NCI-H1048 (cell line): ENCODE measurements around the gene CPM.
"Not testable (repeated sequence)": the region's sequence is repeated elsewhere in the genome, so short reads cannot be mapped to it uniquely, and the experiment has no call there.

Source experiments
- DNase-seq: peaks from one replicate; lab custom pipeline; 2025; lab: John Stamatoyannopoulos, UW

Gene CPM

DNA sequence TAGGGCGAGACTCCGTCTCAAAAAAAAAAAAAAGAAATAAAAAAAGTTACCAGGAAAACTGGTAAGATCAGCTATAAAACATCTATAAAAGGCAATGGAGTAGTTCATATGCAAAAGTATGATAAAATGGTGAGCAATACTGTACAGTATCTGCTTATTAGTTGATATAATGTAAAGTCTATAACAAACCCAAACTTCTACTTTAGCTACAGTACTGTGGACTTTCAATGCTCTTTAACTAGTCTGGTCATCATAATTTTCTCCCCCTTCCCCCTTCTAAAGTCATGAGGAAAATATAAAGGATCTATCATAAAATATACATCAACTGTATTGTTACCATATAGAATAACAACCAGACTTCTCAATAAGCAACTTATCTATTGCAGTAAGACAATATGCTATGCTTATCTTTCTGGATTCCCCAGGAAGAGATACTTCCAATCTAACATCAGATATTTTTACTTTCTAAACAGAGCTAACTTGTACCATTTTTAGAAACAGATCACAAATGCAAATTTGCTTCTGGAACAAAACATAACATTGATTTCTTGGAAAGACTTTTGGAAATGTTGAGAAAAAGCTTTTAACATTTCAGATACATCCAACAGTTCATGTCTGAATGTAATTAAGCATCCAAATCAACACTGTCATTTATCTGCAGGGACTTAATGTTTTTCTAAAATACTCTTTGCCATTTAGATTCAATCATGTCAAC, 81.2 kb downstream of the CPM start:
- no peak for DNase-seq

- no peak for DNase-seq
Observed at GRCh38 chr12:68850390-68850789, 82.6 kb downstream of the CPM start.

DNA sequence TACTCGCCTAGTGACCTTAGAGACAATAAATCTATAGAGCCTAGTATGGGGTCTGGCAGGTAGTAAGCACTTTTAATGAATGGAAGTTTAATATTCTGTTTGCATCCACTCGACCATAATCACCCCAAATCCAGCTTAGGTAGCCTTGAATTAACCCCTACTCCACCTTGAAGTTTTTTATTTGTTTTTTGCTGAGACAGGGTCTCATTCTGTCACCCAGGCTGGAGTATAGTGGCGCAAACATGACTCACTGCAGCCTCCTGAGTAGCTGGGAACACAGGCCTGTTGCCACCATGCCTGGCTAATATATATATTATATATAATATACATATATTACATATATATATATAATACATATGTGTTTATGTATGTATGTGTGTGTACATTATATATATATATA, 86.2 kb downstream of the CPM start:
- DNase-seq = no peak

DNA sequence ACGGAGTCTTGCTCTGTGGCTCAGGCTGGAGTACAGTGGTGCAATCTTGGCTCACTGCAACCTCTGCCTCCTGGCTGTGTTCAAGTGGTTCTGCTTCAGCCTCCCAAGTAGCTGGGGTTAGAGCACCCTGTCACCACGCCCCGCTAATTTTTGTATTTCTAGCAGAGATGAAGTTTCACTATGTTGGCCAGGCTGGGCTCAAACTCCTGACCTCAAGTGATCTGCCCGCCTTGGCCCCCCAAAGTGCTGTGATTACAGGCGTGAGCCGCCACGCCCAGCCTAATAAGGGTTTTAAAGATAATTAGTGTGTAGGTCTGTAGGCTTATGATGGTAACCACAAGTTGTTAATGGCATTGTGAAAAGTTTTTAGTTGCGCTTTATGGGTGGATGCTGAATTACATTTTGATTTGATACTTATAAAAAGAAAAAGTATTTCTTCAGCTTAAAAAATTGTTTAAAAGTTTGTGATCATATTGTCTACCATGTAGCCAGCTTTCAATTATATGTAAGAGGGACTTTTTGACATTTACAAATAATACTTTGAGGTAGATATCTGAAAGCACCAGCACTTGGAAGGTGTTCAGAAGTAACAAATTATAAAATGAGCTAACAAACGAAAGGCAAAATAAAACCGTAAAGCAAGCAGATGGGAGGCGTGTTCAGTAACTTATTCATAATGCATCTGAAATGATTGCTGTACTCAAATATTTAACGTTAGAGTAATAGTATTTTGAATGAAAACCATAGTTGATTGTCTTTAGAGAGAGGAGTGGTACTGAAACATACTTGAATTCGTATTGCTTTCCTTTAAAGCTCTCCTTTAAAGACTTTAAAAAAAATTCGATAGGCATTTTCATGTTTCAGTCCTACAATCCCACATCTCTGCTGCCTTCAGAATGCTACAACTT, 87.9 kb downstream of the CPM start:
- DNase-seq = no peak

GRCh38 chr12:68844318-68844745, 88.6 kb downstream of the CPM start:
- no peak for DNase-seq

GRCh38 chr12:68842784-68843567, 90.0 kb downstream of the CPM start:
- DNase-seq = no peak

GRCh38 chr12:68842123-68842522, 90.8 kb downstream of the CPM start:
- no peak for DNase-seq

DNA sequence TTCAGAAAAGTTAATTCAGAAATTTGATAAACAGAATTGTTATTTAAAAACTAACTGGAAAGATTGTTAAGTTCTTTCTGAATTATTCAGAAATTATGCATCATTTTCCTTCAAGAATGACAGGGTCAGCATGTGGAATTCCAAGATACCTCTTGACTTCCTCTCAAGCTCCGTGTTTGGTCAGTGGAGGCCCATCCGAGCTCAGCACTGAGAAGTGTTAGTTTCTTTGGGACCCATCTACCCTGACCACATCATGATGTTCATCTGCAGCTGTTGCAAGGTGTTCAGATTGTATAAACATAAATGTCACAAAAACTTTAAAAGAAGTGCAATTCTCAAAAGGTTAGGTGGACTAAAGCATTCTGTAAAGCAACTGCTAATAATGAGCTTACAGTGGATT, 91.3 kb downstream of the CPM start:
- DNase-seq = no peak

GRCh38 chr12:68841175-68841574, 91.8 kb downstream of the CPM start:
- DNase-seq = not testable (repeated sequence)

DNA sequence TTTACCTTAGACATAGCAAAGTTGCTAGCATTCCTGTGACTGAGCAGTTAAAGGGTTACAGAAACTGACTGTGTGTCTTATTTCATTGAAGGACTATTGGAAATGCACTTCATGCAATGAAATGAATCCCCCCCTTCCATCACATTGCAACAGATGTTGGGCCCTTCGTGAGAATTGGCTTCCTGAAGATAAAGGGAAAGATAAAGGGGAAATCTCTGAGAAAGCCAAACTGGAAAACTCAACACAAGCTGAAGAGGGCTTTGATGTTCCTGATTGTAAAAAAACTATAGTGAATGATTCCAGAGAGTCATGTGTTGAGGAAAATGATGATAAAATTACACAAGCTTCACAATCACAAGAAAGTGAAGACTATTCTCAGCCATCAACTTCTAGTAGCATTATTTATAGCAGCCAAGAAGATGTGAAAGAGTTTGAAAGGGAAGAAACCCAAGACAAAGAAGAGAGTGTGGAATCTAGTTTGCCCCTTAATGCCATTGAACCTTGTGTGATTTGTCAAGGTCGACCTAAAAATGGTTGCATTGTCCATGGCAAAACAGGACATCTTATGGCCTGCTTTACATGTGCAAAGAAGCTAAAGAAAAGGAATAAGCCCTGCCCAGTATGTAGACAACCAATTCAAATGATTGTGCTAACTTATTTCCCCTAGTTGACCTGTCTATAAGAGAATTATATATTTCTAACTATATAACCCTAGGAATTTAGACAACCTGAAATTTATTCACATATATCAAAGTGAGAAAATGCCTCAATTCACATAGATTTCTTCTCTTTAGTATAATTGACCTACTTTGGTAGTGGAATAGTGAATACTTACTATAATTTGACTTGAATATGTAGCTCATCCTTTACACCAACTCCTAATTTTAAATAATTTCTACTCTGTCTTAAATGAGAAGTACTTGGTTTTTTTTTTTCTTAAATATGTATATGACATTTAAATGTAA, 93.5 kb downstream of the CPM start:
- DNase-seq = no peak

DNA sequence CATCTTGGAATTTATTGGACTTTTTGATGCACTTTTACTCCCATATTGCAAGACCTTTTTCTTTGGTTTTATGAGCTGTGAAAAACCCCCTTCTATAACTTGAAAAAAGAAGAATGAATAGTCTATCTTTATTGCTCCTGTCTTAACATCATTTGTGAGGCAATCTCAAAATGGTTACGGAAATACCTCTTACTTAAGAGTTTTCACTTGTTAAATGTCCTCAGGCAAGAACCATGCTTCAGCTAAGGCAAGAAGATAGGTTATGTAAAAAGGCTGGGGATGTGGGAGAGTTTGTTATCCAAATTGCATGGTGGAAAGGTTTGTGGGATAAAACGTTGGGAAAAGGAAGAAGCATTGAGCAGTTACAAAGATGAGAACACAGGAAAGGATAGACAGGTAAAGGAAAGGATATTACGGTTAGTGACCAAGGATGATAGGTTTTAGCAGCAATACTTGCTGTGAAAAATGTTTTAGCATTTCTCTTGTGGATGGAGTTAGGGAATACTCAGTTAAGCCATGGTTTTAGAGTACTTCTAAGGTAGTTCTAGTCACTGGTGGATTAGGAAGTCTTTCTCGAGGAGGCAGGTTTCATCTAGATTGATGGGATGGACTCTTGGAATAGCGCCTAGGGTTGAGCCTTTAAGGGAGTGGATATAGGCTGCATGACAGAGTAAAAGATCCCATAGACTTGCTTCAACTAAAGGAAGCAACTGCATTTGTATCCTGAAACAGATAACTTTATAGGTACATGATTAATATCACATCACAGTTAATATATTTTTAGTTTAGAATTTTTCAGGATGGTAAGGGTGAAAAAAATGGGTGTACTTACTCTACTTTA, 94.7 kb downstream of the CPM start:
- no peak for DNase-seq

- no peak for DNase-seq
Observed at GRCh38 chr12:68837215-68837614, 95.8 kb downstream of the CPM start.

- no peak for DNase-seq
Observed at GRCh38 chr12:68835333-68835908, 97.5 kb downstream of the CPM start.

DNA sequence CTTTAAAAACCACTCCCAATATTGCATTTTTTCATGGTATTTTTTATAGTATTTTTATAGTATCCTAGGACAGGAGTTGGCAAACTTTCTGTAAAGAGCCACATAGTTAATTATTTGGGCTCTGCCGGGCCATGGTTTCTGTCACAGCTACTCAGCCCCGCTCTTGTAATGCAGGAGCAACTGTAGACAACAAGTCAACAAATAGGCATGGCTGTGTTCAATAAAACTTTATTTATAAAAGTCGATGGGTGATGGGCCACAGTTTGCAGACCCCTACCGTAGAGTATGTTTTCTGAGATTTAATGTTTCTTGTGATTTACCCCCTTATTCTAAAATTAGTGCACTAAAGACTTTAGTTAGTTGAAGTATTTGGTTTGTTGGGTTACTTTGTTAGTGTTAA, 99.5 kb downstream of the CPM start:
- DNase-seq = no peak

DNA sequence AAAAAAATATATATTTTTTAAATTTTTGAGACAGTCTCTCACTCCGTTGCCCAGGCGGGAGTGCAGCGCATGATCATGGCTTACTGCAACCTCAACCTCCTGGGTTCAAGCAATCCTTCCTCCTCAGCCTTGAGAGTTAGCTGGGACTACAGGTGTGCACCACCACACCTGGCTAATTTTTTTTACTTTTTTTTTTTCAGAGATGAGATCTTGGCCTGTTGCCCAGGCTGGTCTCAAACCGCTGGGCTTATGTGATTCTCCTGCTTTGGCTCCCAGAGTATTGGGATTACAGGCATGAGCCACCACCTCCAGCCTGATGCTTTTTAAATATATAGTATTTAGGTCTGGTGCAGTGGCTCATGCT, 100.5 kb downstream of the CPM start:
- DNase-seq = no peak

GRCh38 chr12:68831751-68832503, 101.0 kb downstream of the CPM start:
- no peak for DNase-seq

GRCh38 chr12:68831272-68831671, 101.7 kb downstream of the CPM start:
- DNase-seq = no peak

- DNase-seq = no peak
Observed at GRCh38 chr12:68828672-68829068, 104.3 kb downstream of the CPM start.

DNA sequence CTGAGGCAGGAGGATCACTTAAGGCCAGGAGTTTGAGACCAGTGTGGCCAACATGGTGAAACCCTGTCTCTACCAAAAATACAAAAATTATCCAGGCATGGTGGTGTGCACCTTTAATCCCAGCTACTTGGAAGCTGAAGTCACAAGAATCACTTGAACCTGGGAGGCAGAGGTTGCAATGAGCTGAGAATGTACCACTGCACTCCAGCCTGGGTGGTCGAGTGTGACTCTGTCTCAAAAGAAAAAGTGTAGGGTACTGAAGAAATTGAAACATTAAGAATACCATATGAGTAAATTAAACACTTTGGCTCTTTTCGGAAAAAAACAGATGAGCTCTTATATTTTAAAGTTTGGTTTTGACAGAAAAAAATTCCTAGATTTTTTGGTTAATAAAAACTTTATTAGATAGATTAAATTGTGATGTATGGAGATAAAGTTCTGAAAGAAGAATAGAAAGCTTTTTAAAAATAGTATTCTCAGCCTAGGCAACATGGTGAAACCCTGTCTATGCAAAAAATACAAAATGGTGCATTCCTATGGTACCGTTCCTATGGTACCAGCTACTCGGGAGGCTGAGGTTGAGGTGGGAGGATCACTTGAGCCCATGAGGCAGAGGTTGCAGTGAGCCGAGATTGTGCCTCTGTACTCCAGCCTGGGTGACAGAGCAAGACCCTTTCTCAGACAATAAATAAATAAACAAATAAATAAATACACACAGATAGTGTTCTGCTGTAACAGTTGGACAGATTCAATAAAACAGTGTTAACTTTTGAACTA, 104.9 kb downstream of the CPM start:
- no peak for DNase-seq
